Endothelial cell of umbilical vein (primary cell): ENCODE data around the gene DYNC1LI2. TPM values are rescaled to one million over a fixed set of nuclear protein-coding genes. Genes with fewer than 3 reads are reported as not detected.

ENCODE experiments used
- BruUV-seq: library from RNA; stranded (reverse); fragments of 400-500 nt; replicated peaks from 2 replicates; lab custom pipeline; 2021; lab: Mats Ljungman, UMichigan
- CTCF ChIA-PET: fragments of 300-600, 350-600 bp; sonication (Branson Sonifier 250); formaldehyde crosslinking; loops from one replicate; lab custom pipeline; 2021; ENCODE audit warnings: antibody characterized with exemption, inconsistent platforms; lab: Charles Lee
- POLR2A ChIA-PET: fragments of 300-600, 350-600 bp; sonication (Branson Sonifier 250); formaldehyde crosslinking; loops from one replicate; lab custom pipeline; 2021; ENCODE audit warnings: antibody characterized with exemption, inconsistent platforms; lab: Charles Lee
- DNase-seq: peaks from one replicate; pipeline ENCODE4 v3.0.0-alpha.2; 2011; ENCODE audit warnings: low read depth, low spot score
- FAIRE-seq: peaks from 2 replicates; lab custom pipeline; 2011; peaks lifted over from hg19 to GRCh38; lab: Jason Lieb, UNC
- H2AFZ ChIP-seq: 2 replicates; pipeline ENCODE4 v1.6.0; 2012; ENCODE audit warnings: low read depth, low read length, control low read depth, inconsistent platforms
- H3K27ac ChIP-seq: 2 replicates; pipeline ENCODE4 v1.5.1; 2011; ENCODE audit warnings: low read depth, mild to moderate bottlenecking, control low read depth, low read length, moderate library complexity; ENCODE audit not compliant: insufficient read depth
- H3K27me3 ChIP-seq, 2 experiments: 2 replicates each; pipeline versions ENCODE4 v1.6.0 to v1.6.1; 2011; ENCODE audit warnings: low read length in 2 of 2, mixed read lengths in 1 of 2; ENCODE audit not compliant: control insufficient read depth in 2 of 2, insufficient read depth in 2 of 2
- H3K36me3 ChIP-seq, 2 experiments: 2 replicates in 1 of 2; 3 replicates in 1 of 2; pipeline ENCODE4 v1.5.1; 2011; ENCODE audit warnings: low read length in 2 of 2, mild to moderate bottlenecking in 1 of 2, moderate library complexity in 1 of 2; ENCODE audit not compliant: control insufficient read depth in 2 of 2, insufficient read depth in 2 of 2; ENCODE audit errors: extremely low read depth in 1 of 2
- H3K4me1 ChIP-seq: 3 replicates; pipeline ENCODE4 v1.5.1; 2011; ENCODE audit warnings: mild to moderate bottlenecking, low read length; ENCODE audit not compliant: control insufficient read depth, insufficient read depth; ENCODE audit errors: extremely low read depth
- H3K4me2 ChIP-seq: 2 replicates; pipeline ENCODE4 v1.6.1; 2011; ENCODE audit warnings: low read length, control low read depth, mixed read lengths; ENCODE audit not compliant: insufficient read depth
- H3K4me3 ChIP-seq, 3 experiments: fragments of 200-600 bp in 1 of 3; sonication (generic), shearing (Covaris generic) in 1 of 3; replicated peaks in 1 of 3; 2 replicates each; pipeline ENCODE4 v1.5.1; 2011 to 2016; ENCODE audit warnings: control low read depth in 3 of 3, low read length in 3 of 3, mild to moderate bottlenecking in 2 of 3, inconsistent platforms in 1 of 3, low read depth in 1 of 3, moderate library complexity in 1 of 3; ENCODE audit not compliant: insufficient read depth in 1 of 3
- H3K79me2 ChIP-seq: 2 replicates; pipeline ENCODE4 v1.6.0; 2012; ENCODE audit warnings: low read length, inconsistent platforms; ENCODE audit not compliant: control insufficient read depth, insufficient read depth
- H3K9ac ChIP-seq: replicated peaks from 2 replicates; pipeline ENCODE3; 2011; ENCODE audit warnings: low read length, control low read depth; ENCODE audit not compliant: insufficient read depth; ENCODE audit errors: extremely low read depth
- H3K9me1 ChIP-seq: replicated peaks from 3 replicates; pipeline ENCODE4 v1.6.0; 2011; ENCODE audit warnings: mild to moderate bottlenecking, low read length; ENCODE audit not compliant: control insufficient read depth, insufficient read depth; ENCODE audit errors: extremely low read depth
- H3K9me3 ChIP-seq: replicated peaks from 2 replicates; pipeline ENCODE4 v1.5.1; 2012; ENCODE audit warnings: low read length, inconsistent platforms; ENCODE audit not compliant: control insufficient read depth, insufficient read depth
- H4K20me1 ChIP-seq: replicated peaks from 2 replicates; pipeline ENCODE3; 2011; ENCODE audit warnings: mild to moderate bottlenecking, low read length; ENCODE audit not compliant: control insufficient read depth, insufficient read depth; ENCODE audit errors: extremely low read depth
- EZH2 ChIP-seq: IDR thresholded peaks from 2 replicates; pipeline ENCODE4 v1.6.1; 2012; ENCODE audit warnings: borderline replicate concordance, low read depth, mild to moderate bottlenecking, moderate library complexity, low read length, inconsistent platforms; ENCODE audit not compliant: severe bottlenecking
- FOS ChIP-seq: IDR thresholded peaks from 2 replicates; pipeline ENCODE4 v1.6.1; 2011; ENCODE audit warnings: mild to moderate bottlenecking, low read length, moderate library complexity, borderline replicate concordance; ENCODE audit not compliant: insufficient read depth
- GATA2 ChIP-seq: IDR thresholded peaks from 2 replicates; pipeline ENCODE4 v1.7.0; 2011; ENCODE audit warnings: low read depth, mild to moderate bottlenecking, moderate library complexity, mixed read lengths, low read length; ENCODE audit not compliant: insufficient read length, insufficient read depth
- JUN ChIP-seq: IDR thresholded peaks from 2 replicates; pipeline ENCODE4 v1.6.1; 2011; ENCODE audit warnings: borderline replicate concordance, low read depth; ENCODE audit not compliant: insufficient read length, insufficient read depth
- MAX ChIP-seq: IDR thresholded peaks from 2 replicates; pipeline ENCODE4 v1.6.1; 2011; ENCODE audit not compliant: insufficient read depth, insufficient read length
- MYC ChIP-seq: IDR thresholded peaks from one replicate; pipeline ENCODE4 v1.6.1; 2011; ENCODE audit warnings: mild to moderate bottlenecking, low read depth, low read length
- POLR2A ChIP-seq: IDR thresholded peaks from 2 replicates; pipeline ENCODE4 v1.6.1; 2012; ENCODE audit warnings: low read depth, mild to moderate bottlenecking, control low read depth, low read length
- POLR2AphosphoS5 ChIP-seq: IDR thresholded peaks from 2 replicates; pipeline ENCODE4 v1.6.1; 2012; ENCODE audit warnings: low read depth, mild to moderate bottlenecking, control low read depth, low read length, moderate library complexity; ENCODE audit not compliant: insufficient read depth
- dilution Hi-C: fragments of 300-500 bp; cut with MboI; formaldehyde crosslinking; loops from one replicate; pipeline ENCODE4 v1.15.0; 2019; ENCODE audit warnings: low sequenced_read_pairs; ENCODE audit not compliant: extremely low pct_ligation_motif_present
- intact Hi-C: fragments of 100-400 bp; cut with micrococcal nuclease; formaldehyde crosslinking; loops from one replicate; pipeline ENCODE4 v1.10.0; 2022
- polyA plus RNA-seq, 4 experiments: library from polyadenylated mRNA; depleted of rRNA in 3 of 4; stranded (reverse) in 3 of 4; unstranded in 1 of 4; fragments of >200 nt; gene quantifications; 2 replicates each; pipeline versions ENCODE4 v1.2.1 to v1.2.3, GENCODE V29; 2011 to 2012; ENCODE audit warnings: missing spikeins in 1 of 4
- total RNA-seq: library from RNA; stranded (reverse); gene quantifications from 2 replicates; pipeline ENCODE4 v1.2.3, GENCODE V29; 2021
- TF ChIP-seq, protein P1 (sequence below), 2 donors: IDR thresholded peaks; 1 replicate in 1 of 2; 2 replicates in 1 of 2; pipeline ENCODE4 v1.5.1; 2011; ENCODE audit warnings: low read length in 2 of 2, mild to moderate bottlenecking in 2 of 2, moderate library complexity in 2 of 2, control low read depth in 1 of 2, inconsistent platforms in 1 of 2, low read depth in 1 of 2; ENCODE audit not compliant: insufficient read depth in 1 of 2; ENCODE audit errors: extremely low read depth in 1 of 2

Gene DYNC1LI2
- total and polyA plus RNA-seq, 2 donors (not counting 3 experiments of a cell fraction or from before 2014, with no cell fraction given), result 110 to 159 TPM

DNA sequence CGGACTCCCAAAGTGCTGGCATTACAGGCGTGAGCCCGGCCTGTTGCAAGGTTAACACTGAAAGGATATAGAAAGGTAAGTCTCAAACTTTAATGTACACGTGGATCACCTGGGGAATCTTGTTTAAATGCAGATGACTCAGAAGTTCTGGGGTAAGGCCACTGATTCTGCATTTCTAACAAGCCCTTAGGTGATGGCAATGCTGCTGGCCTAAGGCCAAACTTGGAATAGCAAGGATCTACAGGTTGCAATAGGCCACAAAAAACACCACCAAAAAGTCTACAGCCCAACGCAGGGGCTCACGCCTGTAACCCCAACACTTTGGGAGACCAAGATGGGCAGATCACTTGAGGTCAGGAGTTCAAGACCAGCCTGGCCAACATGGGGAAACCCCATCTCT is 59.1 kb downstream of the DYNC1LI2 start:
- Histone ChIP-seq H3K9me1 (no peaks in the 10 kb centered on the region), H3K4me3 (no peak overlapping the region), H4K20me1 (no peaks in the 10 kb centered on the region), H2AFZ (no peak overlapping the region), H3K27me3 (peaks cover 0 to 1% of the 10 kb centered on the region in 2 experiments), H3K36me3 (no peaks in the 10 kb centered on the region), H3K27ac (no peak overlapping the region), H3K4me1 (peaks cover 8% of the 10 kb centered on the region), H3K9ac (no peak overlapping the region), H3K79me2 (no peaks in the 10 kb centered on the region), H3K9me3 (no peaks in the 10 kb centered on the region), H3K4me2 (no peak overlapping the region)
- dilution Hi-C loops, result no loop called here
- CTCF ChIA-PET, result interaction anchor here (1.0 to 7.8 kb wide), 4 partner anchors 14 to 48 kb away, joined by 3 to 49 read pairs (median 6); no protein-coding TSS in a partner anchor
- intact Hi-C loops, result no loop called here
- POLR2A ChIA-PET, result no interaction called here
- DNase-seq (no peak), FAIRE-seq (no peak)
- no TSS peak for BruUV-seq
- TF ChIP-seq EZH2 (no peak), GATA2 (no peak), FOS (no peak), POLR2AphosphoS5 (no peak), JUN (no peak), MAX (no peak), POLR2A (no peak), MYC (no peak)
- TF ChIP-seq, protein P1, sequence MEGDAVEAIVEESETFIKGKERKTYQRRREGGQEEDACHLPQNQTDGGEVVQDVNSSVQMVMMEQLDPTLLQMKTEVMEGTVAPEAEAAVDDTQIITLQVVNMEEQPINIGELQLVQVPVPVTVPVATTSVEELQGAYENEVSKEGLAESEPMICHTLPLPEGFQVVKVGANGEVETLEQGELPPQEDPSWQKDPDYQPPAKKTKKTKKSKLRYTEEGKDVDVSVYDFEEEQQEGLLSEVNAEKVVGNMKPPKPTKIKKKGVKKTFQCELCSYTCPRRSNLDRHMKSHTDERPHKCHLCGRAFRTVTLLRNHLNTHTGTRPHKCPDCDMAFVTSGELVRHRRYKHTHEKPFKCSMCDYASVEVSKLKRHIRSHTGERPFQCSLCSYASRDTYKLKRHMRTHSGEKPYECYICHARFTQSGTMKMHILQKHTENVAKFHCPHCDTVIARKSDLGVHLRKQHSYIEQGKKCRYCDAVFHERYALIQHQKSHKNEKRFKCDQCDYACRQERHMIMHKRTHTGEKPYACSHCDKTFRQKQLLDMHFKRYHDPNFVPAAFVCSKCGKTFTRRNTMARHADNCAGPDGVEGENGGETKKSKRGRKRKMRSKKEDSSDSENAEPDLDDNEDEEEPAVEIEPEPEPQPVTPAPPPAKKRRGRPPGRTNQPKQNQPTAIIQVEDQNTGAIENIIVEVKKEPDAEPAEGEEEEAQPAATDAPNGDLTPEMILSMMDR (IDR thresholded peaks at IDR 0.05; ENCODE audit: extremely low read depth in 1 of 2, insufficient read depth in 1 of 2, low read depth in 1 of 2, low read length in 2 of 2), result no peak
